Midbrain (tissue), 1 donor: ENCODE data around the gene XRCC3.

Experiments used
- DNase-seq: peaks from one replicate; lab custom pipeline; 2025; lab: John Stamatoyannopoulos, UW

Gene XRCC3

GRCh38 chr14:103726474-103726873, 11.2 kb upstream of the XRCC3 start:
- no peak for DNase-seq

DNA sequence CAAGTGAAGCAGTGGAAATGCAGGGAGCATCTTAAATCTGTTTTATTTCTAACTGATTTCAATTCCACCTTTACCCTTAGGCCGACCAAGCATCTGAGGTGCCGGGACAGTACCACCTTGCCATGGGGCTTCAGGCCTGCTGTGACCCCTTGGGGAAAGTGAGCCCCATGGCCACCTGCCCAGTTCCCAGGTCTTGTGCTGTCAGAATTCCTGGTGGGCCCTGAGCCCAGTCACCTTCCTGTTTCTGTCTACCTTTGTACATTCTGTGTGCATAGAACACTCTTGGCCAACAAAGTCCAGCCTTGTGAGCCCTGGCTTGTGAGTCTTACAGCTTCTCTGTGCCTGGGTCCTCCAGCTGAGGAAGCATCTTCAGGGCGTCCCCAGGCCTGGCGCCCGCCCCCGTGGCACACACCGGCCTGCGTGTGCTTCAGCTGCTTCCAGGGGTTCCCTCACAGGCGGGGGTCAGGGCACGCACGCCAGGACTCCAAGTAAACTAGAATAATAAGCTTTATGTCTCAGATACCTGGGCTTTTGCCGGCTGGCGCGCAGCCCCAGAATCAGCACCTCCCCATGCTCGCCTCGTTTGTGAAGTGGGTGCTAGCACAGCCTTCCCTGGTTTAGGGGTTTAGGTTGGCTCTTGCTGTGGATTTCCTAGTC, 10.6 kb upstream of the XRCC3 start:
- DNase-seq: no peak

GRCh38 chr14:103725001-103725682, 9.9 kb upstream of the XRCC3 start:
- no peak for DNase-seq

DNA sequence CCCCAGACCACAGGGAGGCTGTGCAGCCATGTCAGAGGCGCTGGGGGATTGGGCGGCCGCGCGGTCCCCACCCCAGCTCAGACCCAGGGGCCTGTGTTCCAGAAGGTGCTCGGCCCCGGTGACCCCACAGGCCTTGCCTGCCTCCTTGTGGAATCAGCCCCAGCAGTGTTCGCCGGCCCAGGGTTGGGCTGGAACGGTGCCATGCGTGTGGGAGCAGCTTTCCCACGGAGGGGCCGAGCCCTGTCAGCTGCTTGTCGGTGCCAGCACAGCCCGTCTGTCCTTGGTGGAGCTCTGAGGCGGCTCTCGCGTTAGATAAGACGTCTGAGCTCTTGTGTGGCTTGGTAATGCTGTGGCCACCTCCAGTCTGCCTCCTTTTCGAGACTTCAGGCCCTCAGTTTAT, 8.9 kb upstream of the XRCC3 start:
- no peak for DNase-seq

GRCh38 chr14:103723748-103724081, 8.5 kb upstream of the XRCC3 start:
- DNase-seq: no peak

- no peak for DNase-seq
Observed at GRCh38 chr14:103721334-103722120, 6.3 kb upstream of the XRCC3 start.

DNA sequence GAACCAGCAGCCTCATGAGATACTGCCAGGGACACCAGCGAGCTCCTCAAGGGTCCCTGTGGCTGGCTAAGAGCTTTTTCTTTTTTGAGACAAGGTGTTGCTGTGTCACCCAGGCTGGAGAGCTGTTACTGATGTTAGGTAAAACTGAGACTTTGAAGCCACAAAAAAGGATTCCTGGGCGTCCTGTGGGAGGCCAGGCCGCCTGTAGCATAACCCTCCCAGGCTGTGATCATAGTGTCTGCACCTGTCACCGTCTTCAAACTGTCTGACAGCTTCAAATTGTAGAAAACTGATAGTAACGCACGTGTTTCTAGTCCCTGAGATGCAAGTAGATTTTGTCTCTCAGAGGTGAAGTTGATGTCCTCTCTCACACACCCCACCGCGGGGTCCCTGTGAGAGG, 4.5 kb upstream of the XRCC3 start:
- no peak for DNase-seq

- no peak for DNase-seq
Observed at GRCh38 chr14:103718572-103718971, 3.3 kb upstream of the XRCC3 start.

GRCh38 chr14:103716899-103717411, 1.7 kb upstream of the XRCC3 start:
- DNase-seq: no peak

GRCh38 chr14:103716091-103716801, 995 bp upstream of the XRCC3 start:
- peak; percentile 22 for DNase-seq

GRCh38 chr14:103714063-103714724, 1.1 kb downstream of the XRCC3 start:
- DNase-seq: no peak

DNA sequence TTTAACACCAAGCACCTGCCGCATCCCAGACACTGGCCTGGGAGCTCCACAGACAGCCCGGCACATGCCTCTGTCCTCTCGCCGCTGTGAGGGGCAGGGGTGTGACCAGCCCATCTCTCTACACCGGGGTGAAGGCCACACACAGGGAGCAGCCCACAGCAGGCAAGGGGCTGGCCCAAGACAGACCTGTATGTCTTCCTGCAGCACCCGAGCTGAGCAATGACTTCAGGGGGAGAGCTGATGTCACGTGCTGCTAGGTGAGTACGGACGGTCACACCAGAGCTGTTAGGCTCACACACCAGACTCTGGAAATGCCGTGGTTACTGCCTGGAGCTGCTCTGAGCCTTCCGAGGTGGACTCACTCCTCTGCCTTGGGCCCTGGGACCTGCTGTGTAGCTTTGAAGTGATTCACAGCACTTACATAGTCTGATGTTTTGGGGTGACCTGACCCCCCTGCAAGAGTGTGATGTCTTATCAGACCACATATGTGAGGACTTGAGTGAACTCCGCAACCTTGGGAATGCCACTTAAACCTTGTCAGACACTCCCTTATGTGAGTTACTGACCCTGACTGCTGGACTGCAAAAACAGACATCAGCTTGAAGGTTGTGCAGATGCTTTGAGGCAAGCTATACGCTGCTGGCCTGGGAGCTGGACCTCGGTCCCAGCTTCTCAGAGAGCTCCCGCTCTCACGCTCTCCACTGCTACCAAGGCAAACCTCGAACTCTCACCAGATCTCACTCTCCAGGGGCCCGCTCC, 1.8 kb downstream of the XRCC3 start:
- no peak for DNase-seq

DNA sequence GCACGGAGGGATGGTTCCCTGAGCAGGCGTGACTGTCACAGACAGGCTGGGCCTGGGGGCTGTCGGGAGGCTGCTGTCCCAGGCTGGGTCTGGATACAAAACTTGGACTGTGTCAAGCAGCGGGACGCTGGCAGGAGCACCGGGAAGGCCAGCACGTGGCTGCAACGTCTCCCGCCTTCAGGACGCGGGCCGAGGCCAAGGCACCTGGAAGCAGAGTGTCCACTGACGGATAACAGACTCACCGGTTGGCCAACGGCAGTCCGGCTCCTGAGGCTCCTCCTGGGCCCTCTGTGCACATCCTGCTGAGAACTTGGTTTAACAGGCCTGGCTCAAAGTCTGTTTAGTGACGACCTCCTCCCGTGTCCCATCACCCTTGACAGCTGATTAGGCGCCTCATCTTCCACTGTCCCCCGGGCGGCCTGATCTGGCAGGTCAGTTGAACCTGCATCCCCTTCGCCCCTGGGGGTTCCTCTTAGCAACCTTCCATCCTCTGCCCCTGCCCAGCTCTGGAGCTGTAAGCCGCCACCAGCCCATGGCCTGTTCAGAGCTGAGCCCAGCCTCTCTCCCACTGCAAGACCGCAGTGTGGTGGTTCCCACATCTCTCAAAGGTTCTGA, 2.5 kb downstream of the XRCC3 start:
- no peak for DNase-seq

DNA sequence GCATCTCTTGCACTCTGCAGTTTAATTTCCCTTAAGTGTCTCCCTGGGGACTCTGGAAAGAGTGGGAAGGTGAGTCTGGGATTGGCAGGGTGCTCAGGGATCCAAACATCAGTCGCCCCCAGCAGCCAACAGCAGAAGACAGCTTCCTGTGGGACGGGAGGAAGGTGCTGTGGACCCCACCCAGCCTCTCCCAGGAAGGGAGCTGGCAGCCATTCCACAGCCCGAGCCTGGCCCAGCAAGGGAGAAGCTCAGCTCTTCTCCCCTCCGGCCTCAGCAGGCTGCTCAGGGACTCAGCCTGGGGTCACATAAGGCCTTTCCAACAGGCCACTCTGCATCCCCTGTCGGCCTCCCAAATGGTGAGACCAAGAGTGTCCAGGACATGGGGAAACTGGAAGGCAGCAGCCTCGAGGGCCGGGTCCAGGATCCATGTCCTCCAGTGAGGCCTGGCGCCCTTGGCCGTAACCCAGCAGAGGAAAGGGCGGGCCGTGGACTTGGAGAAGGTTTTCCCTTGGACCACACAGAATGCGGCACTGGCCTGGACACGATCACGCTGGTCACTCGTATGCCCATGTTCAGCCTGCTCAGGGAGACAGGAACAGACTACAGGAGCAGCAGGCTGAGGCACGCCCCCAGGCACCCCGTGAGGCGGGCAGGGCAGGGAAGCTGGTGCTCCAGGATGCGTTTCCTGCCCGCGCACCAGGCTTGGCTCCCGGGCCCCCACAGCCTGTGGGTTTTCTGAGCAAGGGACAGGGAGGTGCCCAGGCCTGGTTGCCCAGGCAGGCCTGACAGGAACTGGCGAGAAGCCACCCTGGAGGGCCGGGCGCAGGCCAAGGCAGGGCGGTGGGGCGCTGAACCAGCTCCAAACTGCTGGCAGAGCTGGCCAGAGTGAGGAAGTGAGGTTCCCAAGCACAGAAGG, 3.5 kb downstream of the XRCC3 start:
- peak; percentile 60 for DNase-seq

DNA sequence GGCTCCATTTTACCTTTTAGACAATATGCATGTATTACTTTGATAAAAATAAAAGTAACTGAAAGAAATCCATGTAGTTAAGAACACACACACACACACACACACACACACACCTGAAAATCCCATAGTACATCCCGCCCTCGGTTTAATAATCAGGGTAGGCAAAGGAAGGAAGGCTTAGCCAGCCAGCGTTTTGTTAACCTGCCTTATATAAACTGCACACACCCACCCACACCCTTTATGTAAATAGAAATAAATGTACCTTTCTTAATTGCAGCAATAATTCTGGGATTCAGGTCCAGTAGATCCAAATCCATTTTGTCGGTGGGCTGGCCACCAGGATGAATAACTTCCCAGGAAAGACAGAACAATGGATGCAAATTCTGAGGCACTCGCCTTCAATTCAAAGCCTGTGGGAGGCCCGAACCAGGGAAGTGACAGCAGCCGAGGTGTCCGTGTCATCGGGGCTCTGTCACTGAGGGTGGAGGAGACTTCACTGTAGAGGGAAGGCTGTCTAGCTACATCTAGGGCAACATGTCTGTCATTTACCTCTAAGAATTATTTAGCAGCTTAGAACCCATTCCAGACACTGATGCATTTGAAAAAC, 4.4 kb downstream of the XRCC3 start:
- DNase-seq: no peak

GRCh38 chr14:103709814-103710213, 5.4 kb downstream of the XRCC3 start:
- no peak for DNase-seq

DNA sequence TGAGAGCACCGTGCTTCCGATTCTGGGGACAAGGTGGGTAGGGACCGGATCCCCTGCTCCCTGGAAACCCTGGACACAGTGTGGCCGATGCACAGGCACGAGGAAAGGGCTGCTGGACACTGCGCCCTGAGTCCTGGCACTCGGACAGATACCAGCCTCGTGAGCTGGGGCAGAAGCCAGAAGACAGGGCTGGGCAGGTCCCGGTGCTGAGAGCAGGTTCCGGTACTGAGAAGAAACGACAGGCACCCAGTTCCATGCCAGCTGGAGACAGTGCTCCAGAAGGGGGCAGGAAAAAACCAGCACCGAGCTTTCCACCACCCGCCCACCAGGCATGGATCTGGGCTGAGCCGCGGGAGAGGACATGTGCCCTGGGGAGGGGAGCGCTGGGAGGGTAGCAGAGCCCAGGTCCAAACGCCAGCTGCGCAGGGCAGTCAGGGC, 6.5 kb downstream of the XRCC3 start:
- peak; percentile 13 for DNase-seq

DNA sequence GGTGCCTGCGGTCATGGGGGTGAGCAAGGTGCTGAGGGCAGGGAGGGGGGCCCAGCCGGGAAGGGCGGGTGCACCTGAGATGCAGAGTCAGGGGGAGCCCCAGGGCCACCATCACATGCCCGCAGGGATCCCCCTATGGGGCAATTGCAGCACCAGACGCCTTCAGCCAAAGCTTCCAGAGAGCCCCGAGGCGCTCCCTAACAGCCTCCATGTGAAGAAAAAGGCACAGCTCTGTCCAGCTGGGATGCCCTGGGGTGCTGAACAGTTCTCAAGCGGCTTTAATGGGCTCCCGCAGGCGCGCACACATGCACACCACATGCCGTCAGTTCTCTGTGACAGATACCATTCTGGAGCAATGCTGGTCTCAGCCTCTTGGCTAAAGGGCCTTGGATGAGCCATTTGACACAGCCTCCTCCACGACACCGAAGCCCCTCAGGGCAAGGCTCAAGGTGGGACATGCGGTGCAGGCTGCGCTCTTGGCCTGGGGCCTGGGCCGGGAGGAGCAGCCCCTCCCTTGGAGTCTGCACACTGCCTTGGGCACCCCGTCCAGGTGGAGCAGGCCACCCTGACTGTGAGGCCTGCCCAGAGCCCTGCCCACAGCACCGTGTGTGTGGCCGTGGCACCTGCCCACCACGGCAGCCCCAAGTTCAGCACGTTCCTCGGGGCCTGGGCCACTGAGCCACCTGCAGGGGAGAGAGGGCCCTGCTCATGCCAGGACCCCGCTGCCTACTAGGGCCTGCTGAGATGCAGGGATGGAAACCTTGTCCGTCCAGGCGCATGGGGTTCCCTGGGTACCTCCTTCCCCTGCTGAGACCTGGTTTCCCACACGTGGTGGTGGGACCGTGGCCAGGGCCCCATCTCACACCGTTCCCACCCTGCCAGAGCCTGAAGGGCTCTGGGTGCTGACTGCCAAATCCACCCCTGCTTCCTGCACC, 7.7 kb downstream of the XRCC3 start:
- DNase-seq: no peak
